Natural killer cell (primary cell): ENCODE results near the gene ATP9A. TPM values are rescaled to one million over a fixed set of nuclear protein-coding genes. Genes with fewer than 3 reads are reported as not detected.

Source experiments
- ATAC-seq, 3 donors: fragments of 150-1000 bp in 2 of 3; fragments of 200-7000 bp in 1 of 3; cut with Tn5 transposase; 1 replicate in 1 of 3; 2 replicates in 2 of 3; pipeline ENCODE4 v1.10.0; 2021; ENCODE audit warnings: mild to moderate bottlenecking in 2 of 3, moderate library complexity in 2 of 3
- DNase-seq, 2 donors: peaks; one replicate each; pipeline versions ENCODE4 v3.0.0 to v3.0.0-alpha.2; 2013 to 2021; ENCODE audit warnings: mixed read lengths in 1 of 2
- H3K27ac ChIP-seq: one replicate; pipeline ENCODE4 v1.5.1; 2013; ENCODE audit warnings: mild to moderate bottlenecking, low read length
- H3K27me3 ChIP-seq: one replicate; pipeline ENCODE4 v1.6.1; 2013; ENCODE audit warnings: low read length; ENCODE audit not compliant: control insufficient read depth, insufficient read depth
- H3K36me3 ChIP-seq: one replicate; pipeline ENCODE4 v1.6.1; 2013; ENCODE audit warnings: low read length; ENCODE audit not compliant: control insufficient read depth, insufficient read depth
- H3K4me1 ChIP-seq: one replicate; pipeline ENCODE4 v1.6.1; 2013; ENCODE audit warnings: low read length; ENCODE audit not compliant: control insufficient read depth, insufficient read depth
- H3K4me3 ChIP-seq: one replicate; pipeline ENCODE4 v1.5.1; 2013; ENCODE audit warnings: low read length
- H3K9me3 ChIP-seq: one replicate; pipeline ENCODE4 v1.6.1; 2013; ENCODE audit warnings: low read length; ENCODE audit not compliant: control insufficient read depth, insufficient read depth
- H3K27ac Mint-ChIP-seq, 2 donors: one replicate each; pipeline ENCODE4 v1.8.0; 2022; ENCODE audit warnings: mild to moderate bottlenecking in 2 of 2, mixed read lengths in 2 of 2, moderate library complexity in 1 of 2
- H3K27me3 Mint-ChIP-seq, 2 donors: one replicate each; pipeline ENCODE4 v1.8.0; 2022; ENCODE audit warnings: low read depth in 2 of 2, mixed read lengths in 2 of 2
- H3K36me3 Mint-ChIP-seq: one replicate; pipeline ENCODE4 v1.8.0; 2022; ENCODE audit warnings: mixed read lengths
- H3K4me1 Mint-ChIP-seq, 2 donors: one replicate each; pipeline ENCODE4 v1.8.0; 2022; ENCODE audit warnings: mixed read lengths in 2 of 2
- H3K4me3 Mint-ChIP-seq: one replicate; pipeline ENCODE4 v1.8.0; 2022; ENCODE audit warnings: mild to moderate bottlenecking, moderate library complexity, mixed read lengths
- H3K9me3 Mint-ChIP-seq, 2 donors: one replicate each; pipeline ENCODE4 v1.8.0; 2022; ENCODE audit warnings: mixed read lengths in 2 of 2
- CTCF ChIP-seq: fragments of 200-600 bp; IDR thresholded peaks from one replicate; pipeline ENCODE4 v1.8.0; 2022; ENCODE audit warnings: antibody characterized with exemption
- WGBS: methylation state at CpG from one replicate; pipeline ENCODE4 v1.1.7; 2013; ENCODE audit warnings: missing lambda C conversion rate; ENCODE audit not compliant: insufficient coverage; 5-methylcytosine and 5-hydroxymethylcytosine counted together
- intact Hi-C: fragments of 100-400 bp; cut with micrococcal nuclease; formaldehyde crosslinking; loops from one replicate; pipeline ENCODE4 v1.14.2; 2022
- total RNA-seq, 4 donors: library from RNA; stranded (reverse); fragments of 120-200 nt in 1 of 4; gene quantifications; one replicate each; pipeline versions ENCODE4 v1.2.3 to v1.2.4, GENCODE V29; 2013 to 2022

The ATP9A gene
- total RNA-seq, 3 donors from 2014 or later (not counting 1 experiment from before 2014, with no cell fraction given), result 1.4 to 46.8 (median 1.9) TPM

DNA sequence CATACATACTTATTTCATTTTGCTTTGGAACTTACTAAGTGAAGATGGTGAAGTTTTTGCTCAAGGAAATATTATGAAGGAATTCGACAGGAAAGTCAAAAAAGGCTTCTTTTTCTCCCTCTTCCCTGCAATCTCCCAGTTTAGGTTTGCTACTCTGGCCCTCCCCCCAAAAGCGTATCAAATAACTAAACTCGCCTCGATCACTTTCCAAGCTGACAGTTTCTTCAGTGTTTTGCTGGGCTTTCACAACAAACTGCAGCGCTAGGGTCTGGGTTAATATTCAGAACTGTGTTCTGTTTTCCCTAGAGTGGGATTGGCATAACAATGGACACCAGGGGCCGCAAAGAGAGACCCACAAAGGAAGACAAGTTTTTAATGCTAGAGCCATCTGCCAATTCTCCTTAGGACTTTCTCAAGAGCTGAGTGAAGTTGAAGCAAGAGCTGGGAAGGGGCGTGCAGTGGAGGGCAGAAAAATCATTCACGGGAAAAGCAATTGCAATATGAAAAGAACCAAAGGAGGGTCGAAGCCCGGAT lies 57.8 kb downstream of the ATP9A start:
- Histone ChIP-seq H3K9me3 (no peaks in the 10 kb centered on the region), H3K27me3 (no peaks in the 10 kb centered on the region), H3K27ac (no peak overlapping the region), H3K36me3 (no peaks in the 10 kb centered on the region), H3K4me1 (no peaks in the 10 kb centered on the region), H3K4me3 (no peak overlapping the region)
- Mint-ChIP-seq H3K4me3 (no peak overlapping the region), H3K27me3 (no peaks in the 10 kb centered on the region), H3K4me1 (peaks cover 0 to 11% of the 10 kb centered on the region in 2 donors), H3K27ac (no peak overlapping the region), H3K9me3 (no peaks in the 10 kb centered on the region), H3K36me3 (no peaks in the 10 kb centered on the region)
- no peak for DNase-seq
- no peak for ATAC-seq
- no peak for TF ChIP-seq CTCF
- intact Hi-C loops, result no loop called here
- WGBS, result 91% methylated on average over 10 of the region's 10 CpGs

GRCh38 chr20:51705400-51705799 lies 62.8 kb downstream of the ATP9A start:
- Mint-ChIP-seq H3K9me3 (no peaks in the 10 kb centered on the region), H3K27me3 (no peaks in the 10 kb centered on the region), H3K27ac (peak overlapping the region in 1 of 2 donors; percentile 13), H3K4me1 (peaks cover 0 to 27% of the 10 kb centered on the region in 2 donors), H3K36me3 (no peaks in the 10 kb centered on the region), H3K4me3 (no peak overlapping the region)
- DNase-seq (no peak), ATAC-seq (no peak)
- Histone ChIP-seq H3K4me3 (no peak overlapping the region), H3K36me3 (no peaks in the 10 kb centered on the region), H3K27me3 (no peaks in the 10 kb centered on the region), H3K27ac (no peak overlapping the region), H3K4me1 (no peaks in the 10 kb centered on the region), H3K9me3 (no peaks in the 10 kb centered on the region)
- TF ChIP-seq CTCF, result no peak
- WGBS, result 87% methylated on average over 3 of the region's 4 CpGs
- intact Hi-C loops, result no loop called here

DNA sequence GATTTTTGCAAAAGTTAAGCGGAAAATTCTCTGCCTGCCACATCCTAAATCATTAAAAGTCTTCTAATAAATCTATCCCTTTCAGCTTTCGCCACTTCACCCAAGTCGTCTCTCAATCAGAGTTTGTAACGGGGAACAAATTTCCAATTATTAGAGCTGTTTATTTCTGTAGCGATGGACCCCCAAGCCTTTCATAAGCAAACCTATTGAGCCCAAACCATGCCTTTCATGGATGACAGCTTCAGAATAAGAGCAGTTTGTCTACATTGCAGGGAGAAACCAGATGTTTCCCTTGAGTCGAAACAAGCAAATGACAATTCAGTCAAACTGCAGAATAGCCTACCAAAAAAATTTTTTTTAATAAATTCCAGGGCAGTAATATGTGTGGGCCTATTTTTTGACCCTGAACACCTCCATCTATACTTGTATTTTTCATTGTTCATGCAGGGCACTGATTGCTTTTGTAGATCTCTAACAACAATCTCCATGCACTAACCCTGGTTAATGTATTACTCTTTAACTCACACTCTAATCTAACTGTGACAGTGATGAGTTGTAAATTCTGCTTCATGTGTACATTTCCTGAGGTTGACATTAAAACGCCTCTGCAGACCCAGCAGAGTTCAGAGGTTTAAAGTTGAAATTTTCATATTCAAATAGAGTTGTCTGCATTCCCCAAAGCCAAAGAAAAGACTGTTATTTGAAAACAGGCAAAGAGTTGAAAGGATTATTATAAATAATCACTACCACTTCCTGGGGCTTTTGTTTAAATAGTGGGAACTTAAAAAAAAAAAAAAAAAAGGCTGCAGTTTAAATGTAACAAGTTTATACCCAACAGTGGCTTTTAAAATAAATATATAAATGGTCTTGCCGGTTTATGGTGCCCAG lies 64.5 kb downstream of the ATP9A start:
- Histone ChIP-seq H3K27ac (no peak overlapping the region), H3K36me3 (no peaks in the 10 kb centered on the region), H3K4me3 (no peak overlapping the region), H3K4me1 (no peaks in the 10 kb centered on the region), H3K27me3 (no peaks in the 10 kb centered on the region), H3K9me3 (no peaks in the 10 kb centered on the region)
- peak overlapping the region in 1 of 2 donors; percentile 36 for H3K27ac Mint-ChIP-seq
- H3K4me1 Mint-ChIP-seq, result peaks cover 0 to 27% of the 10 kb centered on the region in 2 donors
- DNase-seq (no peak), ATAC-seq (no peak)
- no peak overlapping the region for H3K4me3 Mint-ChIP-seq
- TF ChIP-seq CTCF, result no peak
- H3K9me3 Mint-ChIP-seq, result no peaks in the 10 kb centered on the region
- H3K36me3 Mint-ChIP-seq, result no peaks in the 10 kb centered on the region
- 80% methylated on average over 6 of the region's 8 CpGs for WGBS
- peaks cover 0 to 1% of the 10 kb centered on the region in 2 donors for H3K27me3 Mint-ChIP-seq
- intact Hi-C loops, result no loop called here
